Measurements from ENCODE around the gene ATPAF2.

DNA sequence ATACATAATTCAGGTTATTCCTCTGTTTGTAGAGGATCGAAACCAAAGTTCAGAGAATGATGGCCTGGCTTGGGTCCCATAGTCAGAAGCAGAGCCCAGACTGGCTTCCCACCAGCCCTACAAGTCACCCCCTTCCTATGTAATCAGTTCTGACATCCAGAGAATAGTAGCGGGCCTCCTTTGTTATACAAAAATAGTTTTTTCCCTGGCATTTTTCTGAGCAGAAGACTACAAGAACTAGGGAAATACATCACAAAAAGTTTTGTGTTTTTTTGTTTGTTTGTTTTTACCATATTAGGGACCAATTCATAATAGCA lies 19.2 kb downstream of the ATPAF2 start:
- TF ChIP-seq, protein P1, sequence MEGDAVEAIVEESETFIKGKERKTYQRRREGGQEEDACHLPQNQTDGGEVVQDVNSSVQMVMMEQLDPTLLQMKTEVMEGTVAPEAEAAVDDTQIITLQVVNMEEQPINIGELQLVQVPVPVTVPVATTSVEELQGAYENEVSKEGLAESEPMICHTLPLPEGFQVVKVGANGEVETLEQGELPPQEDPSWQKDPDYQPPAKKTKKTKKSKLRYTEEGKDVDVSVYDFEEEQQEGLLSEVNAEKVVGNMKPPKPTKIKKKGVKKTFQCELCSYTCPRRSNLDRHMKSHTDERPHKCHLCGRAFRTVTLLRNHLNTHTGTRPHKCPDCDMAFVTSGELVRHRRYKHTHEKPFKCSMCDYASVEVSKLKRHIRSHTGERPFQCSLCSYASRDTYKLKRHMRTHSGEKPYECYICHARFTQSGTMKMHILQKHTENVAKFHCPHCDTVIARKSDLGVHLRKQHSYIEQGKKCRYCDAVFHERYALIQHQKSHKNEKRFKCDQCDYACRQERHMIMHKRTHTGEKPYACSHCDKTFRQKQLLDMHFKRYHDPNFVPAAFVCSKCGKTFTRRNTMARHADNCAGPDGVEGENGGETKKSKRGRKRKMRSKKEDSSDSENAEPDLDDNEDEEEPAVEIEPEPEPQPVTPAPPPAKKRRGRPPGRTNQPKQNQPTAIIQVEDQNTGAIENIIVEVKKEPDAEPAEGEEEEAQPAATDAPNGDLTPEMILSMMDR (IDR thresholded peaks at IDR 0.05) = no peak
- no peak for TF ChIP-seq POLR2A (IDR thresholded peaks at IDR 0.05)
